AG08396 (cell line): ENCODE results near the gene CRHBP.
"Not testable (repeated sequence)": the region's sequence is repeated elsewhere in the genome, so short reads cannot be mapped to it uniquely, and the experiment has no call there.

ENCODE experiments used
- DNase-seq: peaks from one replicate; pipeline ENCODE4 v3.0.0; 2012; ENCODE audit warnings: low spot score, mixed read lengths

CRHBP gene

DNA sequence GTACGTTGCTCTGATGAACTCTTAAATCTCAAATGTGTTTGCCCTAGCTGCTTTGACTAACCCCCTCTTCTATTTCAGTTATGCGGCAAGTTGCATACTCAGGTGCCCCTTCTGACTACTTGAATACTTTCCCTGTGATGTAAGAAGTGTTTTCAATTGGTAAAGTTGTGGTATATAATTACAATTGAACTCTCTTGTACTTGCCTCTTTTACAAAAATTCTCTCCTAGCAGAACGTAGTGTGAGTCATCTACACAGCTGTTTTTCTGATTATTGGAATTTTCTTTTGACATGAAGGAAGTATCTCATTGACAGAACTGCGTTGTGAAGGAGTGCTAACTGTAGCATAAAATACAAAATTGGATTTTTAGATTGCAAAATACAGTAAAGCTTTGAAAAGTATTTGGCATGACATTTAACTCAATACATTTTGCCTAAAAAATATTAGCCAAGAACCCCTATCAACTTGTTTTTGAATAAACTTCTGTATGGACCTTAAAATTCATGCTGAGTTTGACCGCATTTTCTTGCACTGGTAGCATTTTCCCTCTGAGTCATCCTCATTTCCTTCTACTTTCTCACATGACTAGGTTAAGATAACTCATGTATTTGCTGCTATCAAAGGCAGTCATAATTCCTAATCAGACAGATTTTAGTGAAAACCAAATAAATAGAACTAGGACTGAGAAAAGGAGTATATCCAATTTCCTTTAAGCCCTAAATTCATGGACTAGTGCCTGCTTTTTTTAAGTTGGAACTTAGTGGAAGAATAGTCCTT, 6.3 kb downstream of the CRHBP start:
- DNase-seq, result no peak

DNA sequence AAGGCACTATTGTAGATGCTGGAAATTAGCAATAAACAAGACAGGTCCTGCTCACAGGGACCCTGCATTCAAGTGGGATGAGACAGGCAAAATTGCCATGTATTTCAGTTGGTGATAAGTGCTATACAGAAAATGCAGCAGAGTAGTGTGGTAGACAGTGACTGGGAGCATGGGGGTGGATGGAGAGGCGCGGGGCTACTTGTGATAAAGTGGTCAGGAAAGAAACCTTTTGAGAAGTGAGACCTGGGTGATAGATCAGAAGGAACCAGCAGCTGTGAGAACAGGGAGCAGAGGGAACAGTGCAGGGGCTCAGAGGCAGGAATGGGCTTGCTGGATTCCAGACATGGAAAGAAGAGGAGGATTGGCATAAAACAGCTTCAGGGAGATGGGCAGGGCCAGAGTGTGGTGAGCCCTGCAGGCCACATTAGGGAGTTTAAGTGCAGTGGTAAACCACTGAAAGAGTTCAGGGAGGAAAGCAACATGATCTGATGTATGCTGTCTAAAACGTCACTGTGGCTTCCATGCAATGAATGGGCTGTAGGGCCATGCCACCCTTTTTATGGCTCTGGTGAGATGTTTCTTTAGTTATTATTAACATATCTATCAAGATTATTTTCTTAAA, 7.3 kb downstream of the CRHBP start:
- DNase-seq, result no peak

DNA sequence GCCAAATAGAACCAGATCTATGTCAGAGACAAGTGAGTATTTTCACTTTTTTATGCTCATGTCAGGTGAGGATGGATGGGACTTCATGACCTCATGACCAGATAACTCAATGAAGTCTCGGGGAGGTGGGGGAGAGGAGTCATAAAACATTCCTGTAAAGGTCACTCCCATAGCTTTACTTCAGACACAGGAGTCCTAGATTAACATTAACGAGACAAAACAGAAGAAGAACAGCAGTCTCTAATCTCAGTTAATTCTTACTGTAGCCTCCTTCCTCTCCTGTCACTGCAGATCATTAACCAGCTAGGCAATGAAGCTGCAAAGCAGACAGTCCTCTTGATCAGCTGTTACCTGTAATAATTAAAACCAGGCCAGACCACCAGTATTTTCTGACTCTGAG, 11.2 kb downstream of the CRHBP start:
- DNase-seq, result no peak

DNA sequence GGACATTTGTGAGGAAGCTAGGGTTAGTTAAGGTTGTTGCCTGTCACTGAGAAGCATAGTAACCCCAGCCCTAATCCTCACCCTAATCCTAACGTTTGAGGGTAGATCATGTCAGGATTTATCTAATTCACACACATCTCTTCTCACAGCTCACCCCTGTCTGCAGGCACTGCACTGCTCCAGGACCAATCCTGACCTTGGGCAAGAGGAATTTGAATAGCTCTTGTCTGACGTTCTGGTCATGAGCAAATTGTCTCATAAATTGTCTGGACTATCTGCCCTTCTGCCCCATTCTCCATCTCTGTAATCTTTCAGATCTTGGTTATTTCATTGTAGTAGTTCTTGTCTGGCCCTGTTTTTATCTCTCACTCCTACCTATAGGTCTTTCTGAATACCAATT, 18.7 kb downstream of the CRHBP start:
- DNase-seq, result no peak

DNA sequence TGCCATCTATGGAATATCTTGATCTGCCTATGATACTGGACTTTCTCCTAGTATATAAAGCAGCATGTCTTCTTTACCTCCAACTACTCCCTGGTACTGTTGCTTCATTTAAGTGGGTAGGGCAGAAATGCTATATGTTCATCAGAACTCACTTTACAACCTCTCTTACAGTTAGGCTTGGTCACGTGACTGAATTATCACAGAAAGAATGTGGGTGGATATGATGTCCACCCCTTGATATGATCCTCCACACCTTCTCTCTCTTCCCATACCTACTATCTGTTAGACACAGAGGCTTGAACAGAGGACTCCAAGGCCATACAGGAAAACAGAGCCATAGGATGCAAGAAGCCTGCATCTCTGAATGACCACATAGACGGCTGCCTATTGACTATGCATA, 19.8 kb downstream of the CRHBP start:
- no peak for DNase-seq

DNA sequence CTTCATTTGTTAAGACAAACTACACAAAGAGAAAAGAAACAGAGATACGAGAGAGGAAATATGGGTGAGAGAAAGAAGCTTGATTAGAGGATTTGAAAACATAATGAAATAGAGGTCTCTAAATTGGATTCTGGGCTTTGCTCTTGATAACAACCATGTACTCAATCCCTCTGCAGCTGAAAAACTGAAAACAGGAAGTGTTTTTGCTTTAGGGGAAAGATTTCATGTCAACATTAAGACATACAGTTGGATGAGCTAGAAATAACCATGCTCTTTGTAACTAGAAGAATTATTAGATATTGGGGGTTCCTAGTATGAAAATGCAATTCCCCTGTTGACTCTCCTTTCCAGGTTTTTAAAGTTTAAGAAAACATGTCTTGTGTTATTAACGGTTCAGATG, 21.9 kb downstream of the CRHBP start:
- no peak for DNase-seq

DNA sequence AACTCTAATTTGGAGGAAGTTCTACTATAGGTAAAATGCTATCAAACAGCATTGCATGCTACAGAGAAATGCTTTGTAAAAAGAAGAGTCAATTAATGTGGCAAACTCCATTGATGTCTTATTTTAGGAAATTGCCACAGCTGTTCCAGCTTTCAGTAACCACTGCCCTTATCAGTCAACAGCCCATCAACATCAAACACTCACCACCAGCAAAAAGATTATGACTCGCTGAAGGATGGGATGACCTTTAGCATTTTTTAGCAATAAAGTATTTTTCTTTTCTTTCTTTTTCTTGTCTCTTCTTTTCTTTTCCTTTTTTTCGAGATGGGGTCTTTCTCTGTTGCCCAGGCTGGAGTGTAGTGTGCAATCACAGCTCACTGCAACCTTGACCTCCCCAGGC, 26.0 kb downstream of the CRHBP start:
- no peak for DNase-seq

DNA sequence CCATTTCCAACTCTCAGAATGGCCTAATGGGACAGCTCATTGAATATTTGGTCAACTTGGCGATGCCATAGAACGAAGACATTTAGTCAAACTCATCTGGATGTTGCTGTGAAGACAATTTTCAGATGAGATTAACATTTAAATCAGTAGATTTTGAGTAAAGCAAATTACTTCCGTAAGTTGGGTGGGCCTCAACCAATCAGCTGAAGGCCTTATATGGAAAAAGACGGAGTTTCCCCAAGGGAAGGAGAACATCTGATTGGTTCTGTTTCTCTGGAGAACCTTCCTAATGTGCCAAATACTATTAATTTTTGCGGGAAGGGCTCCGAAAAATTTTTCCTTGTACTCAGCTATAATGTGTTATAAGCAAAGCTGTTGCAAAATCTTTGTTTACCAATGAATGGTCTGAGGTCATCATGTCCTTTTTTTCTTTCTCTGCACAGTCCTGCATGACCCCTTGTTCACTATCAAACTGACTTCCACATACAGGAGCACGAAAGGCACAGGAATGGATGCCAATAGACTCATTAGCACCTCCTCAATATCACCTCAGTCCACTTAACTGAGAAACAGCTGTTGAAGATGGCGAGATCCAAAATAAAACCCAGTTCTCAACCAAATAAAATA, 27.8 kb downstream of the CRHBP start:
- no peak for DNase-seq

DNA sequence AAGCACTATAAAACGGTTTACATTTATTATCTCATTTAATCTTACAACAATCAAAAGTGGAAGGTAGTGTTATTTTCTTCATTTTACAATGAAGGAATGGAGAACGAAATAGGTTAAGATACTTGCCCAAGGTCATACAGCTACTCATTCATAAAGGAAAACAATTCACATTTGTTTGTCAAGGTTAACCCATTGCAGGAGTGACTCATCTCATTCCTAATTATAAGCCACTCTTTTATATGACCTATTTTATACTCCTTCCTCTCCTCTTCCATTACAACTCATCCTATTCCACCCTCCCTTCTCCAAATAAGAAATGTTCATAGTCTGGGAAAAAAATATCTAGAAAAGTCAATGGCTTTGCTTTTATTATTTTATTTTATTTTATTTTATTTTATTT, 29.6 kb downstream of the CRHBP start:
- DNase-seq, result no peak

DNA sequence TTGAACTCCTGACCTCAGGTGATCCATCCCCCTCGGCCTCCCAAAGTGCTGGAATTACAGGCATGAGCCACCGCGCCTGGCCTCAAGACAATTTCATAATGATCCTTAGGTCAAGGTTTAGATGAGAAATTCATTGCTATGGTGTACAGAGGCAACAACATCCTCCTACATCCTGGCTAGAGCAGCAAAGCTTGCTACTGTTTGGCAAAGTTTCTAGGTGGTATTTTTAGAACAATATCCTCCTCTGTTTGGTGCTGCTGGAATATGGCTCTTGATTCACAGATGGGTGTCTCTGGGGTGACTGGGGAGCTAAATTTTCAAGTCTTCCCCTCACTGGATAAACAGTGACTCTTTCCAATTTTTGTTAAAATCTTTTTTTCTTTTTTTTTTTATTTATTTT, 30.6 kb downstream of the CRHBP start:
- no peak for DNase-seq

DNA sequence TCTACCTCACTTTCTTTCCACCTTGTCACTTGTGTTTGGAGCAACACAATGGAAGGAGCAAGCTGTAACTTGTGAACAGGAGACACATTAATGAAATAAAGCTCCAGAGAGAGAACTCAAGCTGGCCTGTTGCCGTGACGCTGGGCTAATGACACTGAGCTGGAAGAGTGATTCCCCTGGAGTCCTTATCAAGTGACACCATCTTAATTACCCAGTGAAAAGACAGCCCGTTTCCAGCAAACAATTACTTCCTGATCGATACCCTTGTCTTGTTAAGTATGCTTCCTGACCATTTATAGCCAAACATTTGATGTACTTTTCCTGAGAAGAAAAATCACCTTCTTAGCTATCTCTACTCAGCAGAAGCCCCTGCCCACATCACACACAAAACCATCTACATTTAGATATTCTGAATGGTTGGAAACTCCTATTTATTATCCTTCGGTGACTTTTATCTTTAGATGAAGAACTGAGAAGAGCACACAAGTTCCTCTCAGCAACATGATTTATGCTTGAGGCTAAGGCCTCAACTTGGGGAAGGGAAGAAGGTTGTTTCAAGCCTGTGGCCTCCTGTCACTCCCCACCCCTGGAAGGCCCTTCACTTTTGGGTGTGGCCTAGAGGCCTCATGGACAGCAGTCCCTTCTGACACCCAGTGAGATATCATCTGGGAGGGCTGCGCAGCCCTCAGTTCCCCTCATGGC, 34.1 kb downstream of the CRHBP start:
- no peak for DNase-seq

DNA sequence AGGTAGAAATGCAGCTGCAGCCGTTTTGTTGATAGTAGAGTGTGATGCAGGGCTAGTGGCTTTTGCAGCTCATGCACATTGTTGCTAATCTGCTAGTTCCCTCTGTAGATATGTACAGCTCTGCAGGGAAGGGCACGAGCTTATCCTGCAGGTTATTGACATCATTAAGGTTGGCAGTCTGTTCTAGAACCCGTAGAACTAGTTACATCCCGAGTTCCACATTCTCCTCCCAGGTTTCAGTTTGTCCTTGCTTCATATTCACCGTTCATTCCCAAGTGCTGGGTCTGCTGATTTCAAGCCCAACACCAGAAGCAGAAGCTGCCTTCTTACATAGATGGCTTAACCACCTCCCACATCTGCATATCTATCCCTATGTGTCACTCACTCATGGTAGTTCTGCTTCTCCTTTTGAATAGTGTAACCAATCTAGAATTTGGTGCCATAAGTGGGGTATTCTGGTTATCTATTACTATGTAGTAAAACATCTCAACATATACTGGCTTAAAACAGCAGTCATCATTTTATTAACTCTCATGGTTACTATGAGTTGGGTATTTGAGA, 38.1 kb downstream of the CRHBP start:
- no peak for DNase-seq

DNA sequence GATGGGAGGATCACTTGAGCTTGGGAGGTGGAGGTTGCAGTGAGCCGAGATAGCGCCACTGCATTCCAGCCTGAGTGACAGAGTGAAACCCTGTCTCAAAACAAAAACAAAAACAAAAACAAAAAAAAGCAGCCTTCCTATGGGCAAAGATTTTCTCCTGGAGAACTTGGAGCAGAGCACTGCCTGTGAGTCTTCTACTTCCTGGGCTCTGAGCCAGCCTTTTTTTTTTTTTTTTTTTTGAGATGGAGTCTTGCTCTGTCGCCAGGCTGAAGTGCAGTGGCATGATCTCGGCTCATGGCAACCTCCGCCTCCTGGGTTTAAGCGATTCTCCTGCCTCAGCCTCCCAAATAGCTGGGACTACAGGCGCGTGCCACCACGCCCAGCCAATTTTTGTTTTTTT, 40.6 kb downstream of the CRHBP start:
- DNase-seq, result not testable (repeated sequence)

DNA sequence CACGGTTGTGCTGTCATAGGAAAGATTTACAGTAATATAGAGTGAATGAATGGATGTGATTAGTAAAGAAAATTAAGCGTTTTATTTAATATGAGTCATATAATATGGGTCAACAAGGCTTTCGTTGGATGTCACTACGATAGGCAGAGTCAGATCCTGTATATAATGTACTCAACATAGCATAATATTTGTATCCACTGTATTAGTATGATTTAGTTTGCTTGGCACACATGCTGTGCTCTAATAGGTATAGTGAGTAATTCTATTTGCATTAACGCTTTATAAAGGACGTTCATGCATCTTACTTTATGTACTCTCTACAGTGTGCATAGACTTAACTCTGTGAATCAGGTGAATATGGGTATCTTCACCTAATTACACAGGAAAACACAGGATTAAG, 41.5 kb downstream of the CRHBP start:
- no peak for DNase-seq

DNA sequence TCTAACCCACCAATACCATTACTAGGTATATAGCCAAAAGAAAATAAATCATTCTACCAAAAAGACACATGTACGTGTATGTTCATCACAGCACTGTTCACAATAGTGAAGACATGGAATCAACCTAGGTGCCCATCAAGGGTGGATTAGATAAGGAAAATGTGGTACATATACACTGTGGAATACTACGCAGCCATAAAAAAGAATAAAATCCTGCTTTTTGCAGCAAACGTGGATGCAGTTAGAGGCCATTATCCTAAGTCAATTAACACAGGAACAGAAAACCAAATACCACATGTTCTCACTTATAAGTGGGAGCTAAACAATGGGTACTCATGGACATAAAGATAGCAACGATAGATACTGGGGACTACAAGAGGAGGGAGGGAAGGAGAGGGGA, 45.4 kb downstream of the CRHBP start:
- DNase-seq, result not testable (repeated sequence)

DNA sequence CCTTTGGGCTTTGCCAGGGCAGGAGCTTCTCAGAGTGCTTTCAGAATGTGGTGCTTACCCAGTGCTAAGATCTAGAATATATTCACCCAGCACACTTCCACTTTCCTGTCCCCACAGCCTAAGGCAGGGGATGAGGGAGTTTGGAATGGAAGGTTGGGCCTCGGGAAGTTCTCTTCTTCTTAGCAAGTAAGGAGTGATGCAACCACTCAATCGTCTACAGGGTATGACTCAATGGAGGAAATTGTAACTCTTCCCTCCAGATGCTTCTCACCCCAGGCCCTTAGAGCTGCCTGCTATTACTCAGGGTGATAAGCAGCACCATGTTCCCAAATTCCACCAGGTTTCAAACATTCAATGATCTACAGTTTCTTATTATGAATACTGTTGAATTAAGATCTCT, 46.6 kb downstream of the CRHBP start:
- peak; percentile 35 for DNase-seq

DNA sequence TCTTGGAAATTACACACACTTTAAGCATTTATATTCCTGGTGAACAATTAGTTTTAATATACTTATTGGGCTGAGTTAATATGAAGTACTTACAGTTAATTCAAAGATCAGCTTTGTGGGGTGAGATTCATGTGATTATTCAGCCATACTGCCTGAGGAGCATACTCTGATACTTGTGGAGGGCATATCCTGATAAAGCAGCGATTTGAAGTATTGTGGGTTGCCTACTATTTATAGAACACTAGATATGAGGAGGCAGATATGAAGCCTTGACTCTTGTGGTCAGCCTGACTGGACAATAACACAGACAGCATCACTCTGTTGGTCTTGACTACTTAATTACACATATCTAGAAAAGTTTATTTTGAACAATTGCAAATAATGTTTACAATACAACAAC, 50.4 kb downstream of the CRHBP start:
- no peak for DNase-seq

DNA sequence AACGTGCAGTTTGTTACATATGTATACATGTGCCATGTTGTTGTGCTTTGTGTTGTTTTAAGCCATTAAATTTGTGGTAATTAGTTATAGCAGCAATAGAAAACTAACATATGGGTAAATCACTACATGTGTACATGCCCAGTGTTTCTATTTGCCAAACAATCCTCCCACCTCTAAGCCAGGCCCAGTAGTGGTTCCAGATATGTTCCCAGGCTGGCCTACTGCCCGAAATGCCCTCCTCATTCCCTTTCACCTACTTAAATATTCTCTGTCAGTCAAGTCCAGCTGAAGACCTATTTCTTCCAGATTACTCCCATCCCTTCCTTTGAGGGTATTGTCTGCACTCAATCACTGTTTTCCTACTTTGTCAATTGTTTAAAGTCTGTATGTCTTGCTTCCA, 53.3 kb downstream of the CRHBP start:
- DNase-seq, result no peak

DNA sequence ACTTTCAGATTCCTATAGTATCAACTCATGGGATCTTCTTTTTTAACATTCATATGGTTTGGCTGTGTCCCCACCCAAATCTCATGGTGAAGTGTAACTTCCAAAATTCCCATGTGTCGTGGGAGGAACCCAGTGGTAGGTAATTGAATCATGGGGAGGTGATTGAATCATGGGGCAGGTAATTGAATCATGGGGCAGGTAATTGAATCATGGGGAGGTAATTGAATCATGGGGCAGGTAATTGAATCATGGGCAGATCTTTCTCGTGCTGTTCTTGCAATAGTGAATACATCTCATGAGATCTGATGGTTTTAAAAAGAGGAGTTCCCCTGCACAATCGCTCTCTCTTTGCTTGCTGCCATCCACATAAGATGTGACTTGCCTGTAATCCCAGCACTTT, 55.6 kb downstream of the CRHBP start:
- DNase-seq, result no peak

DNA sequence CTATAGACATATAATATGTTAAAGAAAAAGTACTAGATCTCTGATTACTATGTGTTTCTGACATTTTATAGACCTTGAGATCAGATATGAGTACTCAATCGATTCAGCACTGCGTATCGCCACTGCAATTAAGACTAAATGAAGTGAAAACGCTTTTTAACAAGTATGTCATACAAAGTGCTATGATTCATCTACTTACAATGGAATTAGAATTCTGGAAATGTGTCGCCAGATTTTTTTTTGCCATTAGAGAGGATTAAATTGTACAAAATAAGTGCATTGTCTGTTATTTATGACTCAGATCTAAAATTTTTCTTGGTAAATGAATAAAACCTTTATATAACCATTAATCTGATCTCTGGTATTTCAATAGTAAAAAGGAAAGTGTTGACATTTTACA, 57.4 kb downstream of the CRHBP start:
- no peak for DNase-seq

DNA sequence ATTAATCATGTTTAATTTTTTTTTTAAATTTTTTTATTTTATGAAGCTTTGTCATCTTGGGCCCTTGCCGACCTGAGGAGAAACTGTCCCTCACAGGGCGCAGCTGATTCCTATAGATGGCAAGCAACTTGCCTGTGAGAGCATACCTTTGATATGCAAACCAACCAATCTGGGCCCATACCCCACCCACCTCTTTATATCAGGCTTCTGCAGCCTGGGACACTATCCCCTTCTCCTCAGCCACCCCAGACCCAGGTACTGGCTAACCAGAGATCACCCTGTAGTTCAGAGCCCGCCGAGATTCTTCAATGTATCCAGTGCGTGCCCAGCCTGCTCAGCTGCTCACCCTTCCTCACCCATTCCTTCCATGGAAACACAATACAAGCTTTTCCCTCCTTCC, 58.7 kb downstream of the CRHBP start:
- DNase-seq, result no peak

DNA sequence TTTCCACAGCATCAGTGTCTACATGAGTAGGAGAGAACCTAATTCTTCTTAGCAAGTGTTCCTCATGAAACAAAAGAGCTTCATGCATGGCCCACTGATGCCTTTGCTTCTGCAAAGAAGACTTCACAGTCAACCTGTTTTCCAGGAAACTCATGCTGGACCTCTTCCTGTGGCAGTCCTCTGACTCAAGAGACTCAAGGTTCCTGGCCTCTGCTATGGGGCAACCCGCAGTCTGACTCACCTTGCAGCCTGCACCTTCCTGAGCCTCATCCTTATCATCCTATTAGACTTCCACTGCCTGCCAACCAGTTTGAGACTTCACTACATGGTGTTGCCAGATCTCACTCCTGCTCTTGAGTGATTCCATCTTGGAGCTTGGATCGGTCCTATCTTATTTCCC, 59.8 kb downstream of the CRHBP start:
- no peak for DNase-seq
